Measurements from ENCODE around the gene ZNF506.
"Not testable (repeated sequence)": the region's sequence is repeated elsewhere in the genome, so short reads cannot be mapped to it uniquely, and the experiment has no call there.

The ZNF506 gene

DNA sequence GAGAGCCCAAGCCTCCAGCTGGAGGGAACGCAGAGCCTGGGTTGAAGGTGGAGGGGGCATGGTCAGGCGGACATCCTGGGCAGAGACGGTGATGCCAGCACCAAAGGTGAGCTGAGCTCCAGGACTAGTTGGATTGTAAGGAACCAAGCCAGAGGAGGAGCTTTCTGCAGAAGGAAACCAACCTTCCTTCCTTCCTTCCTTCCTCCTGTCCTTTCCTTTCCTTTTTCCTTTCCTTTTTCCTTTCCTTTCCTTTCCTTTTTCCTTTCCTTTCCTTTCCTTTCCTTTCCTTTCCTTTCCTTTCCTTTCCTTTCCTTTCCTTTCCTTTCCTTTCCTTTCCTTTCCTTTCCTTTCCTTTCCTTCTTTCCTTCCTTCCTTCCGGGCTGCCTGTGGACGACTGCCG is 77.6 kb downstream of the ZNF506 start:
- not testable (repeated sequence) for DNase-seq

DNA sequence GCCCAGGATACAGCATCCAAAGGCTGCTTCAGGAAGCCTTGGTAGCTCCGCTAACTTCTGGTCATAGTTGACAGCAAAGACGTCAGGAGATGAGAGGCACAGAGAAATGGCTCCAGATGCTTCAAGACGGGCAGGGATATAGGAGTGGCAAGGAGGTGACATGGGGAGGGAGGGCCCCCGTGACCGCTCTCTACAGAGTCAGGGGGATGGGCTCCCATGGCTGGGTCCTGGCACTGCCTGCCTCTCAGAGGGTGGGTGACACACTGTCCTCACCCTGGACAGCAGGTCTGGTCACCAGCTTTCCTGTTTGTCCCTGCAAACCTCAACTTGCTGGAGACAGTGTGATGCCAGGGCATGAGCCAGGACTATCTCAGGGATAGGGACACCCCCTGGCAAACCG is 78.4 kb downstream of the ZNF506 start:
- no peak for DNase-seq

DNA sequence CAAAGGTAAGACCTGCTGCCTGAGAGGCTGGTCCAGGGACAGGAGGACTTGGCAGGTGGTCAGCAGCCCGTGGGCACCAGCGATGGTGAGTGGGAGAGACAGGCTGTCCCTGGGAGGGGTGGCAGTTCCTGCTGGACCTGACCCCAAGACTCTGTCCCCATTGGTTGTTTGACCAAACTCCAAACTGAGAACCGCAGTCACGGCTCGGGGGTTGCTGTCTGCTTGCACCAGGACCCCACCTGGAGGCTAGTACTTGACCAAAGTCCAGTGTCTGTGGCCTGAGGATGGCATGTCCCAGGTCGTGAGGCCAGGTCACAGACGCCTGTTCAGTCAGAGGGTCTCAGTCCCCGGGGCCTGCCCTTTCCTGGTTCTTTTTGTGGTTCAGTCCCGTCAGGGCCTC is 78.8 kb downstream of the ZNF506 start:
- no peak for DNase-seq

Data from activated CD4-positive, alpha-beta T cell treated with anti-CD3 and anti-CD28 coated beads, Interleukin-2, Interleukin-6, amounts not matched to agents 100 ng/mL and 50 ng/mL, durations not matched to agents 16 hours and 8 hours (primary cell).